NCI-H446 (cell line): ENCODE data around the gene GCNT4.

Experiments
- DNase-seq, 2 experiments: peaks; one replicate each; lab custom pipeline; 2025; lab: John Stamatoyannopoulos, UW

The GCNT4 gene

GRCh38 chr5:75051217-75051751 is 1.1 kb downstream of the GCNT4 start:
- no peak for DNase-seq

GRCh38 chr5:75050415-75050814 is 1.9 kb downstream of the GCNT4 start:
- no peak for DNase-seq

- DNase-seq, result peak; percentile 18 to 34
Observed at GRCh38 chr5:75049456-75050351, 2.7 kb downstream of the GCNT4 start.

- DNase-seq, result no peak
Observed at GRCh38 chr5:75048457-75048953, 3.9 kb downstream of the GCNT4 start.

- no peak for DNase-seq
Observed at GRCh38 chr5:75047356-75047755, 5.0 kb downstream of the GCNT4 start.

GRCh38 chr5:75046366-75047142 is 5.8 kb downstream of the GCNT4 start:
- no peak for DNase-seq

- DNase-seq, result no peak
Observed at GRCh38 chr5:75045071-75045470, 7.3 kb downstream of the GCNT4 start.

GRCh38 chr5:75044406-75044805 is 8.0 kb downstream of the GCNT4 start:
- no peak for DNase-seq

- DNase-seq, result no peak
Observed at GRCh38 chr5:75043633-75044264, 8.6 kb downstream of the GCNT4 start.

- DNase-seq, result no peak
Observed at GRCh38 chr5:75042522-75042921, 9.8 kb downstream of the GCNT4 start.

GRCh38 chr5:75040973-75041372 is 11.4 kb downstream of the GCNT4 start:
- no peak for DNase-seq

- DNase-seq, result no peak
Observed at GRCh38 chr5:75037106-75037505, 15.3 kb downstream of the GCNT4 start.

- no peak for DNase-seq
Observed at GRCh38 chr5:75034137-75034739, 18.1 kb downstream of the GCNT4 start.

GRCh38 chr5:75031366-75031765 is 21.0 kb downstream of the GCNT4 start:
- DNase-seq, result no peak

GRCh38 chr5:75028090-75028489 is 24.3 kb downstream of the GCNT4 start:
- DNase-seq, result no peak

- DNase-seq, result no peak
Observed at GRCh38 chr5:75023368-75024159, 28.8 kb downstream of the GCNT4 start.

GRCh38 chr5:75021800-75022199 is 30.6 kb downstream of the GCNT4 start:
- no peak for DNase-seq

- DNase-seq, result peak in 1 of 2 experiments; percentile 3
Observed at GRCh38 chr5:75021219-75021618, 31.1 kb downstream of the GCNT4 start.

- no peak for DNase-seq
Observed at GRCh38 chr5:75020016-75020656, 32.2 kb downstream of the GCNT4 start.

GRCh38 chr5:75018805-75019587 is 33.4 kb downstream of the GCNT4 start:
- no peak for DNase-seq
